ENCODE data around the gene TRPM7. TPM values are rescaled to one million over a fixed set of nuclear protein-coding genes. Genes with fewer than 3 reads are reported as not detected.
"Not testable (repeated sequence)": the region's sequence is repeated elsewhere in the genome, so short reads cannot be mapped to it uniquely, and the experiment has no call there.

TRPM7 gene
- polyA plus RNA-seq, 1 experiment: 31.2 TPM

DNA sequence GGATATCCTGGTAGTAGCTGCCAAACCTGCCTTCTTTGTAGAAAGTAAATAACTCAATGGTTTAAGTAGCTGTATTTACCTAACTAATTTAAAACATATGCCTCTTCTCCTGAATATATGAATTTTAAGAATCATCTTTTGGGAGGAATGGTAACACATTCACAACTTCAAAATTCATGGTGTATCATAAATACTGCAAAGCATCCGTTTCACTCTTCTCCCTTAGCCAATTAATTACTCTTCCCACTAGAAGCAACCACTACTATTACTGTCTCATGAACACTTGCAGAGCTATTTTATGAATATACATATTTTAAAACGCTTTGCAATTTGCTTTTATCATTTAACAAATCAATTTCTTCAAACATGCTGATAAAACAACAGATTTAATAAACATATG lies 81.1 kb downstream of the TRPM7 start:
- ChIA-PET POLR2A (interaction anchor here (0.6 kb wide), 1 partner anchor 1906 kb away, joined by 3 read pairs; no protein-coding TSS in a partner anchor), CTCF (interaction anchor here (1.6 kb wide), 1 partner anchor 18 kb away, joined by 3 read pairs; no protein-coding TSS in a partner anchor)
- no peak overlapping the region for H3K27ac ChIP-seq (ENCODE audit: low read depth, low read length)
- TF ChIP-seq, protein P1, sequence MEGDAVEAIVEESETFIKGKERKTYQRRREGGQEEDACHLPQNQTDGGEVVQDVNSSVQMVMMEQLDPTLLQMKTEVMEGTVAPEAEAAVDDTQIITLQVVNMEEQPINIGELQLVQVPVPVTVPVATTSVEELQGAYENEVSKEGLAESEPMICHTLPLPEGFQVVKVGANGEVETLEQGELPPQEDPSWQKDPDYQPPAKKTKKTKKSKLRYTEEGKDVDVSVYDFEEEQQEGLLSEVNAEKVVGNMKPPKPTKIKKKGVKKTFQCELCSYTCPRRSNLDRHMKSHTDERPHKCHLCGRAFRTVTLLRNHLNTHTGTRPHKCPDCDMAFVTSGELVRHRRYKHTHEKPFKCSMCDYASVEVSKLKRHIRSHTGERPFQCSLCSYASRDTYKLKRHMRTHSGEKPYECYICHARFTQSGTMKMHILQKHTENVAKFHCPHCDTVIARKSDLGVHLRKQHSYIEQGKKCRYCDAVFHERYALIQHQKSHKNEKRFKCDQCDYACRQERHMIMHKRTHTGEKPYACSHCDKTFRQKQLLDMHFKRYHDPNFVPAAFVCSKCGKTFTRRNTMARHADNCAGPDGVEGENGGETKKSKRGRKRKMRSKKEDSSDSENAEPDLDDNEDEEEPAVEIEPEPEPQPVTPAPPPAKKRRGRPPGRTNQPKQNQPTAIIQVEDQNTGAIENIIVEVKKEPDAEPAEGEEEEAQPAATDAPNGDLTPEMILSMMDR (IDR thresholded peaks at IDR 0.05; ENCODE audit: low read depth, low read length): no peak
- H3K9me3 ChIP-seq (ENCODE audit: control insufficient read depth, insufficient read depth, low read length): no peaks in the 10 kb centered on the region
- H3K27me3 ChIP-seq (ENCODE audit: control insufficient read depth, insufficient read depth, low read length): no peaks in the 10 kb centered on the region
- H3K4me3 ChIP-seq (ENCODE audit: low read depth, low read length): no peak overlapping the region
- DNase-seq (ENCODE audit: low read depth, low spot score): no peak

DNA sequence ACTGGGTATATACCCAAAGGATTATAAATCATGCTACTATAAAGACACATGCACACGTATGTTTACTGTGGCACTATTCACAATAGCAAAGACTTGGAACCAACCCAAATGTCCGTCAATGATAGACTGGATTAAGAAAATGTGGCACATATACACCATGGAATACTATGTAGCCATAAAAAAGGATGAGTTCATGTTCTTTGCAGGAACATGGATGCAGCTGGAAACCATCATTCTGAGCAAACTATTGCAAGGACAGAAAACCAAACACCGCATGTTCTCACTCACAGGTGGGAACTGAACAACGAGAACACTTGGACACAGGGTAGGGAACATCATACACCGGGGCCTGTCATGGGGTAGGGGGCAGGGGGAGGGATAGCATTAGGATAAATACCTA lies 84.6 kb downstream of the TRPM7 start:
- not testable (repeated sequence) for H3K4me3 ChIP-seq (ENCODE audit: low read depth, low read length); H3K27me3 ChIP-seq (ENCODE audit: control insufficient read depth, insufficient read depth, low read length); DNase-seq (ENCODE audit: low read depth, low spot score); H3K9me3 ChIP-seq (ENCODE audit: control insufficient read depth, insufficient read depth, low read length); H3K27ac ChIP-seq (ENCODE audit: low read depth, low read length)
- ChIA-PET POLR2A (interaction anchor here (0.7 kb wide), 1 partner anchor 146 kb away, joined by 5 read pairs; no protein-coding TSS in a partner anchor), CTCF (interaction anchor here (0.7 kb wide), 1 partner anchor 794 kb away, joined by 3 read pairs; no protein-coding TSS in a partner anchor)

DNA sequence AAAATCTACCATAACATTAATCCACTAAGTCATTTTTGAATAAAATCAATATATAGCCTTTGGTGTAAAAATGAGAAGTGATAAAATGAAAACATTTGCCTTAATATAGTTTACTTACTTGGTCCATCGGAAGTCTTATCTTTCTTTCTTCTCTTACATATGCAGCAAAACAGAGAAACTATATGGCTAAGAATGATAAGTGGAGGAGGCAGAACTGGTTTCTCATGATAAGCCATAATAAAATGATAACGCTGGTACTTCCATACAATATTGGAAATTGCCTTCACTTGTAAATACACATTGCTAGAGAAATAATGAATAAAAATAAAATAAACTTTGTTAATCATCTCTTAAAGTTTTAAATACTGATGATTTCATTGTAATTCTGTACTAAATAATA lies 92.3 kb downstream of the TRPM7 start:
- no peaks in the 10 kb centered on the region for H3K9me3 ChIP-seq (ENCODE audit: control insufficient read depth, insufficient read depth, low read length)
- TF ChIP-seq, protein P1 (IDR thresholded peaks at IDR 0.05; ENCODE audit: low read depth, low read length): no peak
- no peak overlapping the region for H3K27ac ChIP-seq (ENCODE audit: low read depth, low read length)
- CTCF ChIA-PET: no interaction called here
- no peak for DNase-seq (ENCODE audit: low read depth, low spot score)
- no peaks in the 10 kb centered on the region for H3K27me3 ChIP-seq (ENCODE audit: control insufficient read depth, insufficient read depth, low read length)
- H3K4me3 ChIP-seq (ENCODE audit: low read depth, low read length): no peak overlapping the region
- POLR2A ChIA-PET: no interaction called here

DNA sequence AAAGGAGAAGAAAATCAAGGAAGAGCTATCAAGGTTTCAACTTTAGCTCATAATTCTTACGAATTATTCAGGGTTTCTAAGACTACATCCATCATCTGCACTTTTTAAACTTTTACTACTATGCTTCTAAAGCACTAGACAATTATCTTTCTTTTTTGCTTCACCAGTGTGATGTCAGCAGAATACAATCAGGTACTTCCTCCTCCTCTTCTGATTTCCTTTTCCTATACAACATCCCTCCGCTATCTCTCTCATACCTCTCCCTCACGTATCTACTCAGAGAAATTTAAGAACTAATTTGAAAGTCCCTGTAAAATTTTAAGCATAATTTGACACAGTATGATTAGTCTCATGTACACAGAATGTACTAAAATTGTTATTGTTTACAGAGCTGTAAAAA lies 92.8 kb downstream of the TRPM7 start:
- no peaks in the 10 kb centered on the region for H3K27me3 ChIP-seq (ENCODE audit: control insufficient read depth, insufficient read depth, low read length)
- H3K4me3 ChIP-seq (ENCODE audit: low read depth, low read length): no peak overlapping the region
- POLR2A ChIA-PET: no interaction called here
- DNase-seq (ENCODE audit: low read depth, low spot score): no peak
- H3K27ac ChIP-seq (ENCODE audit: low read depth, low read length): no peak overlapping the region
- H3K9me3 ChIP-seq (ENCODE audit: control insufficient read depth, insufficient read depth, low read length): no peaks in the 10 kb centered on the region
- CTCF ChIA-PET: no interaction called here
- TF ChIP-seq, protein P1 (IDR thresholded peaks at IDR 0.05; ENCODE audit: low read depth, low read length): no peak

DNA sequence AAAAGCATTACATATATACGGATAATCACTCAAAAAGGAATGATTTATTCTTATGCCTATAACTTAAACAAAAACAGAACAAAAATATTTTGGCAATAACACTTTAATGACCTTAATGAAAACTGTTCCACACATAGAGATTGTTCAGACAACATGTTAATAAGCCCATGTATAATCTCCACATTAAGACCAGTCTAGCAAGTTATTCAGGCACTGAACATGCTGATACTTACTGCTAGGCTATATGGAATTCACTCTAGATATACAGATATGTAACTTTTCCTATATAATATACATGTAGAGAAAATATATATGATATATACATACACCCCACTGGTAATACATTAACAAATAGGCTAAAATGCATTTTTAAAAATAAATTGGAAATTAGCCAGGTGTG lies 96.3 kb downstream of the TRPM7 start:
- H3K9me3 ChIP-seq (ENCODE audit: control insufficient read depth, insufficient read depth, low read length): no peaks in the 10 kb centered on the region
- ChIA-PET POLR2A (no interaction called here), CTCF (interaction anchor here (0.6 to 1.1 kb wide), 2 partner anchors 13 to 295 kb away, joined by 4 read pairs; no protein-coding TSS in a partner anchor)
- no peak for DNase-seq (ENCODE audit: low read depth, low spot score)
- no peak overlapping the region for H3K27ac ChIP-seq (ENCODE audit: low read depth, low read length)
- H3K4me3 ChIP-seq (ENCODE audit: low read depth, low read length): no peak overlapping the region
- TF ChIP-seq, protein P1 (IDR thresholded peaks at IDR 0.05; ENCODE audit: low read depth, low read length): no peak
- H3K27me3 ChIP-seq (ENCODE audit: control insufficient read depth, insufficient read depth, low read length): no peaks in the 10 kb centered on the region

DNA sequence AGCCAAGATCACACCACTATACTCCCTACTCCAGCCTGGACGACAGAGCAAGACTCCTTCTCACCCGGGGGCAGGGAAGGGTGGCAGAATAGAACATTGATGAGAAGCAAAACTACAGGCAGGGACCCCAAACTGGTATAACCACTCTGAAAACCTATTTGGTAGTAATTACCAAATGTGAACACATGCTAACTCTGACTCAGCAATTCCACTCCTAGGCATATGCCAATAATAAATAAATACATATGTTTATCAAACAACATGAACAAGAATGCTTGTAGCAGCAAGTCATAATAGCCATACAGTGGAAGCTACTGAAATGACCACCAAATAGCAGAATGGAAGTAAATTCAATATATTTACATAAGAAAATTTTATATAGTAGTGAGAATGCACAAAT lies 109.1 kb downstream of the TRPM7 start:
- Histone ChIP-seq H3K9me3 (ENCODE audit: control insufficient read depth, insufficient read depth, low read length) (no peaks in the 10 kb centered on the region), H3K27me3 (ENCODE audit: control insufficient read depth, insufficient read depth, low read length) (no peaks in the 10 kb centered on the region), H3K4me3 (ENCODE audit: low read depth, low read length) (no peak overlapping the region), H3K27ac (ENCODE audit: low read depth, low read length) (no peak overlapping the region)
- DNase-seq (ENCODE audit: low read depth, low spot score): no peak
- TF ChIP-seq, protein P1 (IDR thresholded peaks at IDR 0.05; ENCODE audit: low read depth, low read length): no peak
- POLR2A ChIA-PET: no interaction called here
- CTCF ChIA-PET: no interaction called here
